Activated T-cell treated with anti-CD3 and anti-CD28 coated beads, Interleukin-2, amount 50 U/mL, for 4 hours (primary cell): ENCODE measurements around the gene ACO1. TPM values are rescaled to one million over a fixed set of nuclear protein-coding genes. Genes with fewer than 3 reads are reported as not detected.

ENCODE experiments used
- total RNA-seq, 3 donors: library from RNA; stranded (reverse); gene quantifications; one replicate each; pipeline ENCODE4 v1.2.1, GENCODE V29; 2021

Gene ACO1
- total RNA-seq, 3 donors from 2014 or later = 5.5 to 6.3 (median 6.2) TPM

Other genes starting within 250 kb of the ACO1 start
- 1 to 10 TPM; 2.5 to 4.1 (median 2.5) TPM for gene RIGI, start 141.6 kb downstream of the ACO1 start, total RNA-seq
- 1 to 10 TPM; 8.0 to 9.7 (median 9.3) TPM for gene SMIM27, start 167.7 kb downstream of the ACO1 start, total RNA-seq
- gene TOPORS, start 167.9 kb downstream of the ACO1 start, total RNA-seq = 10 to 100 TPM; 12.9 to 15.0 (median 14.8) TPM
- gene NDUFB6, start 188.5 kb downstream of the ACO1 start, total RNA-seq = 10 to 100 TPM; 61.7 to 65.5 (median 62.9) TPM